Measurements from ENCODE around the gene ADD2. TPM values are rescaled to one million over a fixed set of nuclear protein-coding genes. Genes with fewer than 3 reads are reported as not detected.

ADD2 gene
- total RNA-seq, 3 donors from 2014 or later: 0.43 to 4.0 (median 1.1) TPM

- no peak for ATAC-seq
Measured at GRCh38 chr2:70707706-70708105, 60.3 kb downstream of the ADD2 start.

DNA sequence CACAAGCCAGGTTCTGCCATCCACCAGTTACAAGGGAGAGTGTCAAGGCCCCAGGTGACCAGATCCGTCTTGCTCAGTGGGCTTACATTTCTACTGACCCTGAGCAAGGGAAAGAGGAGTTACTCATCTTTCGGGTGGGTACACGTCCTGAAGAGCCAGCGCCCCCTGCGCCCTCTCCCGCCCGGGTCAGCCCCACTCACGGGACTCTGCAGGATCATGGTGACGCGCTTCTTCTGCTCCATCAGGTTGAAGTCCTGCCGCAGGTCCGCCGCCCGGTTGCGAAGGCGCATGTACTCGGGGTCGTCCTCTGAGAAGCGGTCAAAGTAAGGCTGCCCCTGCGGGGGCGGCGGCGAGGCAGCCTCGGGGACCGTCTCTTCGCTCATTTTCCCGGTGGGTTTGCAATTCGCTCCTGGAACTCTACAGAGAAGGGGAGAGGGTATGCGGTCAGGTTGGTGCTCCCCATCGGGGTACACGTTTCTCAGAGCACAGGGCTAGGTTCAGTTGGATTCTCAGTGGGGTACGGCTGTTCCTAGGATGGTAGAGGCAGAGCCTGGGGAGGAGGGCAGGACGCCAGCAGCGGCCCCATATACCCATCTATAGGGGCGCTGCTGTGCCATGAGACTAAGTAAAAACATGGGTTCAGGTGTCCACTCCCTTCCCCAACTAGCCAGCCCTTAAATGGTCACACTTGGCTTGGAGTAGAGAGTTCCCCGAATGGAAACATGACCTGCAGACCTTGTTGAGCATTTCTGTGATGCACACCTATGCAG, 61.8 kb downstream of the ADD2 start:
- intact Hi-C loops (cut with DNase I, micrococcal nuclease): no loop called here
- H3K4me3 ChIP-seq: no peak overlapping the region
- TF ChIP-seq CTCF (IDR thresholded peaks at IDR 0.05): no peak
- H3K9me3 ChIP-seq: no peaks in the 10 kb centered on the region
- no peaks in the 10 kb centered on the region for H3K4me1 ChIP-seq (ENCODE audit: low read depth)
- no peak for DNase-seq
- no peak for ATAC-seq
- no peaks in the 10 kb centered on the region for H3K36me3 ChIP-seq (ENCODE audit: low read depth)

More at GRCh38 chr2:70707706-70708105, 60.3 kb downstream of the ADD2 start:
- Histone ChIP-seq H3K4me3 (no peak overlapping the region), H3K36me3 (ENCODE audit: low read depth) (no peaks in the 10 kb centered on the region), H3K9me3 (no peaks in the 10 kb centered on the region), H3K4me1 (ENCODE audit: low read depth) (no peaks in the 10 kb centered on the region)
- no peak for DNase-seq
- intact Hi-C loops (cut with DNase I, micrococcal nuclease): no loop called here
- TF ChIP-seq CTCF (IDR thresholded peaks at IDR 0.05): no peak

DNA sequence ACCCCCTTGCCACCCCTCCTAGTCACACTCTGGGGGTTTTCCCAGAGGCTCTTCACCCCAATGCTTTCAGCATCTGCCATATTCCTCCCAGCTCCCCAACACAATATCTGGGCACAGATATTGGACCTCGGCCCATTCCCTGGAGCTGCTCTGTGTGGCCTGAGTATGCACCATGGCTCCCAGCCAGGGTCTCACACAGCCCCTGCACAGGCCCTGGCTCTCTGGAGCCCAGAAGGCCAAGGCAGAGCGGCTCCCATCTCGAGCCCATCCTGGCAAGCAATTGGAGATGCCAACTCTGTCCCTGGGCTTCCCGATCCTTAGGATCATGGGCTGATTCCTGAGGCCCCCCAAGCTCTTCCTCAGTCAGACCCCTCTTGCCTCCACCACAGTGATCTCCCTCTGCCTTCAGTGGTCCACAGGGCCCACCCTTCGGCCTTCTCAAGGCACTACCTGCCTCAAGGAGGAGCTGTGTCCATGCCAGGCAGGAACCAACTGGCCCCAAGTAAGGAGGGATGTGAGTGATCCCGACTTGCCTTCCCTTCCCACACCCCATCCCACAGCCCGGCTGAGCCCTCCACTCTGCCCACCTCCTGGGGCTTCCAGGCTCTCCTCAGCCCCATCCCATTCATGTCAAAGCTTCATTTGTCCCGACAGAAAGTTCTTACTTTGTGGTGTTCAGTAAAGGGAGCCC, 62.7 kb downstream of the ADD2 start:
- no peaks in the 10 kb centered on the region for H3K4me1 ChIP-seq (ENCODE audit: low read depth)
- no peaks in the 10 kb centered on the region for H3K36me3 ChIP-seq (ENCODE audit: low read depth)
- H3K4me3 ChIP-seq: no peak overlapping the region
- TF ChIP-seq CTCF (IDR thresholded peaks at IDR 0.05): no peak
- ATAC-seq (no peak), DNase-seq (no peak)
- H3K9me3 ChIP-seq: no peaks in the 10 kb centered on the region
- intact Hi-C loops (cut with DNase I, micrococcal nuclease): no loop called here

- DNase-seq (no peak), ATAC-seq (no peak)
- no peaks in the 10 kb centered on the region for H3K36me3 ChIP-seq (ENCODE audit: low read depth)
- no peak for TF ChIP-seq CTCF (IDR thresholded peaks at IDR 0.05)
- intact Hi-C loops (cut with DNase I, micrococcal nuclease): no loop called here
- H3K9me3 ChIP-seq: no peaks in the 10 kb centered on the region
- H3K4me3 ChIP-seq: no peak overlapping the region
- no peaks in the 10 kb centered on the region for H3K4me1 ChIP-seq (ENCODE audit: low read depth)
Measured at GRCh38 chr2:70703900-70704549, 64.0 kb downstream of the ADD2 start.

- intact Hi-C loops (cut with DNase I, micrococcal nuclease): no loop called here
- Histone ChIP-seq H3K36me3 (ENCODE audit: low read depth) (no peaks in the 10 kb centered on the region), H3K9me3 (no peaks in the 10 kb centered on the region), H3K4me1 (ENCODE audit: low read depth) (no peaks in the 10 kb centered on the region), H3K4me3 (no peak overlapping the region)
- no peak for TF ChIP-seq CTCF (IDR thresholded peaks at IDR 0.05)
- no peak for ATAC-seq
- no peak for DNase-seq
Measured at GRCh38 chr2:70702711-70703395, 65.1 kb downstream of the ADD2 start.
